Measurements from ENCODE around the gene MYO5C. TPM values are rescaled to one million over a fixed set of nuclear protein-coding genes. Genes with fewer than 3 reads are reported as not detected.

Gene MYO5C
- total and polyA plus RNA-seq, 2 of the 4 experiments (the other 2 are of a cell fraction) = under 0.01 to 0.03 TPM

DNA sequence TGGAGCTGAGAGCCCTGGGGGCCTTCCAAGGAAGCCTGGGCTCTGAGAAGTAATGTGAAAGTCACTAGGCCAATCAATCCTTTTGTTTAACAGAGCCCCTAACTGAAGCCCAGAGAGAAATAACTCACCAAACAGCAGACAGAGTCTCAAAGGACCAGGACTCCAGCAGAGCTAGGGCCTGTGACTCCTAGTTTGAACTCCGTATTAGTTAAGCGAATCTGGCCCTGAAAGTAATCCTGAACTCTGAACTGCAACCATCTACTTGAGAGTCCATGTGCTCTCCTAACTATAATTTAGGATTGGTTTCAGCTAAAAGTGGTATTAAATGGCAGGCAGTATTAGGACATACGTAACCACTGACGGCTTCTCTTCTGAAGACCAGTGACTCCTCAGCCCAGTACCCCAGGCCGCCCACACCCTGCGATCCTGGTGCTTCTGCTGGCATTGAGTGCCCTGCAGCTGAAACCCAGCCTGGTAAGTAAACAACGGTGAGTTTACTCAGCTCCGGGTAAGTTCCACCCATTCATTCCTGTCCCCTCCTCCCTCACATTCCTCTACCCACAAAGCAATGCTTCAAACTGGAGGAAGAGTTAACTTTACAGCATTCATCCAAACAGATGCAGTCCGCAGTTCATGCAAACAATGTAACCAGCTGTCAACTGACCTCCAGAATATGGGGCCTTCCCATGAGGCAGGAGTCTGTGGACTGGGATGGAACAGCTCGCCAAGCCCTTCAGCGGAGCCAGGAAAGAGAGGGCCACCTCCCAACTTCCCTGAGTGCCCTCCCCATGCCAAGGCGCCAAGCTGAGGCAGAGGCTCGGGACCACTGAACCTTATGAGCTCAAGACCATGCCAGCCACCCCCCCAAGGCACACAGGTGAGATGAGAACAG, 7.3 kb downstream of the MYO5C start:
- POLR2A ChIA-PET (ENCODE audit: unreplicated experiment) = no interaction called here
- DNase-seq (peak; percentile 46), ATAC-seq (ENCODE audit: low read depth) (peak; percentile 94)
- peak overlapping the region in 1 of 2 experiments; percentile 3; a peak in 1 of 4 replicates for H4K8ac ChIP-seq (ENCODE audit: low read depth in 2 of 2, low read length in 2 of 2)
- TF ChIP-seq POLR2A (IDR thresholded peaks at IDR 0.05; ENCODE audit: low read depth, low read length) (no peak), BHLHE40 (IDR thresholded peaks at IDR 0.05; ENCODE audit: low read depth, low read length) (no peak), CHD1 (IDR thresholded peaks at IDR 0.05; ENCODE audit: low read depth, low read length) (no peak), MXI1 (IDR thresholded peaks at IDR 0.05; ENCODE audit: borderline replicate concordance, low read depth, low read length) (no peak), NFE2L2 (IDR thresholded peaks at IDR 0.05; ENCODE audit: low read depth, low read length) (no peak), RFX5 (IDR thresholded peaks at IDR 0.05; ENCODE audit: low read depth, low read length) (no peak), FOS (IDR thresholded peaks at IDR 0.05; ENCODE audit: low read depth, low read length) (no peak), CEBPB (IDR thresholded peaks at IDR 0.05; ENCODE audit: low read depth, low read length) (no peak), MAZ (IDR thresholded peaks at IDR 0.05; ENCODE audit: borderline replicate concordance, low read depth, low read length) (no peak)
- TF ChIP-seq, protein P1, sequence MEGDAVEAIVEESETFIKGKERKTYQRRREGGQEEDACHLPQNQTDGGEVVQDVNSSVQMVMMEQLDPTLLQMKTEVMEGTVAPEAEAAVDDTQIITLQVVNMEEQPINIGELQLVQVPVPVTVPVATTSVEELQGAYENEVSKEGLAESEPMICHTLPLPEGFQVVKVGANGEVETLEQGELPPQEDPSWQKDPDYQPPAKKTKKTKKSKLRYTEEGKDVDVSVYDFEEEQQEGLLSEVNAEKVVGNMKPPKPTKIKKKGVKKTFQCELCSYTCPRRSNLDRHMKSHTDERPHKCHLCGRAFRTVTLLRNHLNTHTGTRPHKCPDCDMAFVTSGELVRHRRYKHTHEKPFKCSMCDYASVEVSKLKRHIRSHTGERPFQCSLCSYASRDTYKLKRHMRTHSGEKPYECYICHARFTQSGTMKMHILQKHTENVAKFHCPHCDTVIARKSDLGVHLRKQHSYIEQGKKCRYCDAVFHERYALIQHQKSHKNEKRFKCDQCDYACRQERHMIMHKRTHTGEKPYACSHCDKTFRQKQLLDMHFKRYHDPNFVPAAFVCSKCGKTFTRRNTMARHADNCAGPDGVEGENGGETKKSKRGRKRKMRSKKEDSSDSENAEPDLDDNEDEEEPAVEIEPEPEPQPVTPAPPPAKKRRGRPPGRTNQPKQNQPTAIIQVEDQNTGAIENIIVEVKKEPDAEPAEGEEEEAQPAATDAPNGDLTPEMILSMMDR (conservative IDR thresholded peaks at IDR 0.05; ENCODE audit: low read depth, low read length) = no peak
- TF ChIP-seq, protein P2, sequence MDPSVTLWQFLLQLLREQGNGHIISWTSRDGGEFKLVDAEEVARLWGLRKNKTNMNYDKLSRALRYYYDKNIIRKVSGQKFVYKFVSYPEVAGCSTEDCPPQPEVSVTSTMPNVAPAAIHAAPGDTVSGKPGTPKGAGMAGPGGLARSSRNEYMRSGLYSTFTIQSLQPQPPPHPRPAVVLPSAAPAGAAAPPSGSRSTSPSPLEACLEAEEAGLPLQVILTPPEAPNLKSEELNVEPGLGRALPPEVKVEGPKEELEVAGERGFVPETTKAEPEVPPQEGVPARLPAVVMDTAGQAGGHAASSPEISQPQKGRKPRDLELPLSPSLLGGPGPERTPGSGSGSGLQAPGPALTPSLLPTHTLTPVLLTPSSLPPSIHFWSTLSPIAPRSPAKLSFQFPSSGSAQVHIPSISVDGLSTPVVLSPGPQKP (IDR thresholded peaks at IDR 0.05; ENCODE audit: borderline replicate concordance, low read depth, low read length) = no peak
- H4K91ac ChIP-seq (ENCODE audit: insufficient read depth, low read depth, low read length) = no peak overlapping the region; the same call in 1 of the 2 replicates
- no TSS peak for BruUV-seq (replicated peaks)
- H4K5ac ChIP-seq (ENCODE audit: low read depth, low read length) = no peak overlapping the region
- H3K27me3 ChIP-seq (ENCODE audit: control insufficient read depth, insufficient read depth, low read length) = peaks cover 15% of the 10 kb centered on the region
- H3K23ac ChIP-seq (ENCODE audit: low read depth, low read length) = no peak overlapping the region; the same call in 1 of the 2 replicates
- CTCF ChIA-PET = interaction anchor here (0.5 to 0.6 kb wide), 3 partner anchors 23 to 213 kb away, joined by 3 to 4 read pairs (median 3); no protein-coding TSS in a partner anchor
- H3K27ac ChIP-seq (ENCODE audit: insufficient read depth, low read length) = no peak overlapping the region
- in situ Hi-C loops (cut with MboI; ENCODE audit: low sequenced_read_pairs) (no loop called here), dilution Hi-C loops (cut with HindIII; ENCODE audit: low sequenced_read_pairs, unreplicated experiment) (no loop called here), intact Hi-C loops (cut with micrococcal nuclease) (no loop called here)
- no peaks in the 10 kb centered on the region for H3K79me1 ChIP-seq (ENCODE audit: low read depth in 1 of 2, low read length in 2 of 2)
- no peak overlapping the region for H2BK20ac ChIP-seq (ENCODE audit: low read depth, low read length)
- no peak overlapping the region for H3K4me2 ChIP-seq (ENCODE audit: low read depth, low read length)
- no peak overlapping the region for H3K56ac ChIP-seq (ENCODE audit: extremely low read depth, insufficient read depth, low read length)
- H3K18ac ChIP-seq (ENCODE audit: low read depth, low read length) = peak overlapping the region; percentile 26; the same call in 1 of the 2 replicates
- H2AFZ ChIP-seq (replicated peaks; ENCODE audit: low read length, poor library complexity) = peak overlapping the region; percentile 83
- H3K9ac ChIP-seq (ENCODE audit: low read depth, low read length) = no peak overlapping the region
- H2AK9ac ChIP-seq (replicated peaks; ENCODE audit: low read depth, low read length, poor library complexity) = peak overlapping the region; percentile 5
- H2BK5ac ChIP-seq (ENCODE audit: low read depth, low read length, poor library complexity, severe bottlenecking) = no peak overlapping the region
- H3K36me3 ChIP-seq (ENCODE audit: control insufficient read depth, insufficient read depth, low read length) = no peaks in the 10 kb centered on the region
- H3K9me3 ChIP-seq (ENCODE audit: control insufficient read depth, insufficient read depth, low read length) = no peaks in the 10 kb centered on the region
- H2BK120ac ChIP-seq (ENCODE audit: low read depth, low read length) = peak overlapping the region; percentile 19; the same call in 1 of the 2 replicates
- no peak overlapping the region for H2AK5ac ChIP-seq (ENCODE audit: low read depth, low read length)
- H3K4ac ChIP-seq (ENCODE audit: low read depth, low read length) = no peak overlapping the region; the same call in 1 of the 2 replicates
- H3K4me1 ChIP-seq (ENCODE audit: control insufficient read depth, insufficient read depth, low read length) = peaks cover 8% of the 10 kb centered on the region
- H2BK15ac ChIP-seq (ENCODE audit: low read depth, low read length) = no peak overlapping the region
- H4K20me1 ChIP-seq (ENCODE audit: insufficient read depth, low read length) = no peaks in the 10 kb centered on the region
- no peak overlapping the region for H3K4me3 ChIP-seq (ENCODE audit: insufficient read depth, low read depth, low read length)
- 30% methylated on average over 2 of the region's 13 CpGs; no CpG with 5 or more reads in 1 of the 2 experiments for WGBS, 2 experiments (ENCODE audit: extremely low coverage in 2 of 2, insufficient read length in 1 of 2)
- H3K9me1 ChIP-seq (ENCODE audit: insufficient read depth, low read length) = peaks cover 5% of the 10 kb centered on the region; the same call in 1 of the 2 replicates
- no peak overlapping the region; the same call in 1 of the 2 replicates for H3K14ac ChIP-seq (replicated peaks; ENCODE audit: low read depth, low read length)
